ENCODE data around the gene LMX1B.

LMX1B gene

GRCh38 chr9:126663661-126664072 lies 49.9 kb downstream of the LMX1B start:
- no peak for DNase-seq

DNA sequence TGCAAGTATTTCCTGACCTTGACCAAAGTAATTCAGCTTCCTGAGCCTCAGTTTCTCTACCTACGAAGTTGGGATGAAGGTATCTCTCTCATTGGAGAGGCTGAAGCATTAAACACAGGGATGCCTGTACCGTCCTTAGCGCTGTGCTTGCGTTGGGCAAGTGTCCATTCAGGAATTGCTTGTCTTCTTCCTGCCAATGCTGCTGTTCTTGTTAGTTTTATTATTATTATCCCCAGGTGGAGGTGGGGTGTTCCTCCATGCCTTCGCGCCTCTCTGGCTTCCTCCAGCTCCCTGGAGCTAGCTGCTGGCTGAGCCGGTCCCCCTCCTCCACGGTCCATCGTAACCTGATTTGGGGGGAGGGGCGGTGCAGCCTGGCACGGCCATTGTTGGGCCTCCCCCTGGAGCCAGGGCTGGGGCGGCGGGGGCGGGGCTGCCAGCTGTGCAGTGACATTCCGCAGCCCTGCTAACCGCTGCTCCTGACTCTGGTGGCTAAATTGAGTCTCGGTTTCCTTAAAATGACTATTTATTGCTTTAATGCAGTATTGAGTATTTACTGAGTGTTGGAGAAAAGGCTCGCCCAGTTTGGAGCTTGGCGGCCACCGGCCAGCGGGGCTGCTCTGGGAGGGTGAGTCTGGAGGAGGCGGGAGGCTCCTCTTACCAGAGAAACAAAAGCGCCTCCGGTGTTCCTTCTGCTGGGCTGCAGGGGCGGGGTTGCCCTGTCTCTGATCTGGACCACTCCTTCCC lies 51.3 kb downstream of the LMX1B start:
- DNase-seq = no peak

DNA sequence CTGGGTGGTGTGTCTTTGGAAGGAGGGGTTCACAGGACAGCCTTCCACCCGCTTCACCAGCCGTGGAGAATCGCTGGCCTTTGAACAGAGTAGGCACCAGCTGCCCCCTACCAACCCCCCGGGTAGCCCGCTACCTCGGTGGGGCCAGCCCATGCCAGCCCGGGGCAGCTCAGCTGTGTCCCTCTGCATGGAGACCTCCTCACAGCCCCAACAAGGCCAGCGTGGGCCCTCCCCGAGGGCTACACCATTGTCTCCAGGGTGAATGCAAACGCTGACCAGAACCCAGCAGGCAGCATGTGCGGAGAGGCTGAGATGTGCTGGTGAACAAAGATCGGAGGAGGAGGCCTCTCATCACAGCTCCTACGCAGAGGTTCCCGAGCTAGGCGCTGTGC lies 51.9 kb downstream of the LMX1B start:
- no peak for DNase-seq

GRCh38 chr9:126666155-126666803 lies 52.6 kb downstream of the LMX1B start:
- DNase-seq = no peak

- DNase-seq = no peak
These were observed 53.7 kb downstream of the LMX1B start for GRCh38 chr9:126667190-126668055.

DNA sequence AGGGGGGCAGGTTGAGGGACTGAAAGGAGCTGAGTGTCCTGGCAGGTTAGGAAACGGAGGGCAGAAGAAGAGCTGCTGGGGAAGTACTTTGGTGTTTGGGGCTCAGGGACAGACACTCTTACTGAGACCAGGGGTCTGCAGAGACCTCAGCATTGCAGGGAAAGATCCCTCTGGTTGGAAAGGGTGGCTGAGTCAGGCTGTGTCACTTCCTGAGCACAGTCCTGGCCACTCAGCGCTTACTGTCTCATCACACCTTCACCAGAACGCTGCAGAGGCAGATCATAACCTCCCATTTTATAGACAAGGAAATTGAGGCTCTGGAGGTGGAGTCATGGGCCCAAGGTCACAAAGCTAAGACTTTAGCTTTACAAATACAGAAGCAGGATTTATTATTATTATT lies 54.3 kb downstream of the LMX1B start:
- DNase-seq = no peak

GRCh38 chr9:126669108-126669507 lies 55.4 kb downstream of the LMX1B start:
- DNase-seq = no peak

DNA sequence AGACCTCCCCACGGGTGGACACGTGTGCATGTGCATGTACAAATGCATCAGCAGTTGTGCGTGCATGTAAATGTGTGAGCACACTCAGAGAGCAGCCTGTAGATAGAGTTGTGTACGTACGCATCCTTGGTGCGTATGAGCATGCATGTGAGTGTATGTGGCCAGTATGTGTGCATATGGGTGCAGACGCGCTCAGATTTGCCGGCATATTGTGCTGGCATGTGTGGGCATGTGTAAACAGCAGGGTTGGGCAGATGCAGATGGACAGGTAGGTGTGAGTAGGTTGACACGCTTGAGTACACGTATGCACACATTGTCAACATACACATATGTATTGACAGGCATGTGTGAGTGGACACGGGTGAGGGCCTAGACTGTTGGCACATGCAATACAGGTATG lies 56.5 kb downstream of the LMX1B start:
- no peak for DNase-seq

GRCh38 chr9:126671381-126671831 lies 57.7 kb downstream of the LMX1B start:
- no peak for DNase-seq

- DNase-seq = no peak
These were observed 58.3 kb downstream of the LMX1B start for GRCh38 chr9:126671983-126672382.

DNA sequence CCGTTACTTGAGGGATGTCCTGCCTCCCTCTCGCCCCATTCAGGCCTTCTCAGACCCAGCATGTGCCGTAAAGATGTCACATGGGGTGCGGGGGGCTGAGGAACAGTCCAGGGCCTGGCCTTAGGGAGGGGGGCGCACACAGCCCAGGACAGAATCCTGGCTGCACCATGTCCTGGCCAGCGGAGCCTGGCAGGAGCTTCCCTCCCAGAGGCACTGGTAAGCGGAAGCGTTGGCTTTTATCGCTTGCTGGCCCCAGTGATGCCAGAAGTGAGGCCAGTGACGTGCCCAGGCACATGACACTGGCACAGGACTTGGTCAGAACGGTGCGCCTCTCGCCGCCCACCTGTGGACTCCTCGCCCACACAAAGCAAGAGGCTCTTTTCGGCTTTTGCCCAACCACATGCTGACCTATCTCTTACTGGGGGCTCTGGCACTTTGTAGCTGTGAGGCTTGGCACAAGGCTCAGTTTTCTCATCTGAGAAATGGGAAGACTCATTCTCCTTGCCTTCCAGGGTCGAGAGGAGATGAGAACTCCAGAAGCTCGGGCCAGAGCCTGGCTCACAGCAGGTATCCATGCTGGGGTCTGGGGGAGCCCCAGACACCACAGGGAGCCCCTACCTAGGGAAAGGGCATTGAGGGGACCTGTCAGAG lies 59.0 kb downstream of the LMX1B start:
- DNase-seq = no peak

GRCh38 chr9:126673689-126674364 lies 60.1 kb downstream of the LMX1B start:
- no peak for DNase-seq

DNA sequence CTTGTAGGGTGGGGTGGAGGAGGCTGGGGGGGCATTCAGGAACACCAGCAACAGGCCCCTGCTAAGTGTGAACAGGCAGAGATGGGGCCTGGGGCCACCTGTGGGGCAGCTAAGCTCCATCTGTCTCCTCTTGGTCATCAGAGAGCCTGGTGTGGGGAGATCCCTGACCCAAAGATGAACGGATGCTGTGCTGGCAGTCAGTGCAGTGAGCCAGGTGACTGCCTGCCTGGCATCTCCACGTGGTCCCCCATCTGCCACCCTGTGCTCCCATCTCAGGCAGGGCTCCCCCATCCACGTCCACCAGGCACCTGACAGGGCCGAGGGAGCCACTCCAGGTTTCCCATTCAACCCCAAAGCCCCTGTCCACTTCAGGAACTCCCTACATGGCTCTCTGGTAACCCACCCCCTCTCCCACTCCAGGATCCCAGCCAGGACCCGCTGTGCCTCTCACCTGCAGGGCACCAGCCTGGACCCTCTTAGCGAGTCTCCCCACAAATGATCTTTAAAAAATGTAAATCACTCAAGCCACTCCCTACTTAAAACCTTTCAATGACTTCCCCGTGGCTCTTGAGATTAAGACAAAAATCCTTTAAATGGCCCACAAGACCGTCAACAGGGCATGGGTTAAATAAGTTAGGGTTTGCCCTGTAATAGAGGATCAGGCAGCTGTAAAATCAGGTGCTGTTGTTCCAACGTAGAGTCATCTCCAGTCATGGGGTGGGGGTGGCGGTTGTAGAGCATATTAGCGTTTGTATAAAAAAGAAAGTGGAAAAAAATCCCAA lies 60.8 kb downstream of the LMX1B start:
- DNase-seq = no peak

- DNase-seq = no peak
These were observed 61.4 kb downstream of the LMX1B start for GRCh38 chr9:126675147-126675467.

DNA sequence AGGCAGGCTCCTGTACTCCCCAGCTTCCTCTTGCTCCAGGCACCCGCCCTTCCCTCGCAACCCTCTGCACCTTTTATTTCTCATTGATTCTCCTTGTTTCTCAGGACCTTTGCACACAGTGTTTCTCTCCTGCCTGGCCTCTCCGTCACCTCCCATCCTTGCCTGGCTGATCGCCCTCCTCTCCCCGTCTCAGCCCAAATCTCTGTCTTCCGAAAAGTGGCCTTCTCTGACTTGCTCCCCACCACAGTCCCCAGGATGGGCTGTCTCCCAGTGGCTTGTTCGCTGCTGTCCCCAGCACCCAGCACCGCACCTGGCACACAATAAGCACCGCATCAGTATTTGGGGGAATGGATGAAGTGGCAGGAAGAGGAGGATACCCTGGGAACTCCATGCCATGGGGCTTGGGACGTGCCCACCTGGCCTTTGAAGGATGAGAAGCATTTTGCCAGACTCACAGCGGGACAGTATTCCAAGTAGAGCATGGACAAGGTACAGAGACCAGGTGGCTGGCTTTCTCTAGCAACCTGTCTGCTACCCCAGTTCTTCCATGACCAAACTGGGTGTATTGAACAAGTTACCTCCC lies 62.5 kb downstream of the LMX1B start:
- DNase-seq = no peak

GRCh38 chr9:126676685-126677143 lies 63.0 kb downstream of the LMX1B start:
- DNase-seq = no peak

- DNase-seq = no peak
These were observed 63.7 kb downstream of the LMX1B start for GRCh38 chr9:126677188-126678084.

- DNase-seq = no peak
These were observed 65.3 kb downstream of the LMX1B start for GRCh38 chr9:126678989-126679388.

- no peak for DNase-seq
These were observed 67.6 kb downstream of the LMX1B start for GRCh38 chr9:126681336-126681735.

DNA sequence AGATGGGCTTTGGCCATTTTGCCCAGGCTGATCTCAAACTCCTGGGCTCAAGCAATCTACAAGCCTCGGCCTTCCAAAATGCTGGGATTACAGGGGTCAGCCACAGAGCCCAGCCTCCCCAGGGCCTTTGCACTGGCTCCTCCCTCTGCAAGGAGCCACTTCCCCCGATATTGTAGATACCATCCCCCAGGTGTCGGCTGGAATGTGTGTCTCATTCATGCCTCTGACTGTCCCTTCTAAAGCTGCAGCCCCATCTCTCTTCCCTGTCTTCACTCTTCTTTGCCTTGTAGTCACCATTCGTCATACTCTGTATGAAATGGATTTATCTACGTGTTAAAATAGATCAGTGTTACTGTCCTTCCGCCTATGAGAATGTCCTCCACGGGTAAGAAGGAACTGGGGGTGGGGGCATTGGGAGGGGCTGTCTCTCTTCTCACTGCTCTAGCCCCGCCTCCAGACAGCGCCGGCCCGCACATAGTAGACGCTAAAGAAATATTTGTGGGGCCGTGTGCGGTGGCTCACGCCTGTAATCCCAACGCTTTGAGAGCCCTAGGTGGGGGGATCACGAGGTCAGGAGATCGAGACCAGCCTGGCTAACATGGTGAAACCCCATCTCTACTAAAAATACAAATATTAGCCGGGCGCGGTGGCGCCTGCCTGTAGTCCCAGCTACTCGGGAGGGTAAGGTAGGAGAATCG lies 68.5 kb downstream of the LMX1B start:
- no peak for DNase-seq
